ENCODE measurements around the gene ARHGAP15.

The ARHGAP15 gene

GRCh38 chr2:143144813-143145455, 15.7 kb downstream of the ARHGAP15 start:
- DNase-seq (ENCODE audit: low read depth): no peak

GRCh38 chr2:143146366-143146765, 17.1 kb downstream of the ARHGAP15 start:
- no peak for DNase-seq (ENCODE audit: low read depth)

DNA sequence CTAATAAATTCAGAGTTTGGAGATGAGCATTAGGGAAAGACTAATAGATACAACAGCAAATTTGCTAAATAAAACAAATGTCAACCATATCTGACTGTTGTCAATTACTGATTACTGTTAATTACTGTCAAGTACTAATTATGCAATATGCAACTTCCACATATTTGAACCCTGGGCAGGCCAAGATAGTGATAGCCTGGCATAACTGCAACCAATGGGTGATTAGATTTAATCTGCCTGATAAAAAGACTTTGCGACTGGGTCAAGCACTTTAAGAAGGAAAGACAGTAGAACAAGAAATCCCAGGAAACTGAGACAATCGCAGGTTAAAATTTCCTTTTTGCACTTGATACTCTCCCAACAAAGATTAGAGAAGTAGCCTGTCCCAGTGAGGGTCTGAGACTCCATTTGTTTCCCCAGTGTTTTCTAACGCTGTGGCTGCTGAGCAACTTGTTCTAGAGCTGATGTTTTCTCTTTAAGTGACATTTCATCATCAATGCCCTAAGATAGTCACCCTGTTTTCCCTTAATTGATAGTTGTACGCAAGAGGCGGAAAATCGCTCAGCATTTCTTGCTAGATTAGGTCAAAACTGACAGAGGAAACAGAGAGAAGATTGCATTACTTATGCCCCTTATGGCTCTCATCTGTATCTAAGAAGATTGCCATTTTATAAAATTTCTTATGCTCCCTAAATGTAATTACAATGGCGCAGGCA, 17.8 kb downstream of the ARHGAP15 start:
- DNase-seq (ENCODE audit: low read depth): no peak

GRCh38 chr2:143148011-143148410, 18.8 kb downstream of the ARHGAP15 start:
- DNase-seq (ENCODE audit: low read depth): no peak

- no peak for DNase-seq (ENCODE audit: low read depth)
Measured at GRCh38 chr2:143148757-143149156, 19.5 kb downstream of the ARHGAP15 start.

DNA sequence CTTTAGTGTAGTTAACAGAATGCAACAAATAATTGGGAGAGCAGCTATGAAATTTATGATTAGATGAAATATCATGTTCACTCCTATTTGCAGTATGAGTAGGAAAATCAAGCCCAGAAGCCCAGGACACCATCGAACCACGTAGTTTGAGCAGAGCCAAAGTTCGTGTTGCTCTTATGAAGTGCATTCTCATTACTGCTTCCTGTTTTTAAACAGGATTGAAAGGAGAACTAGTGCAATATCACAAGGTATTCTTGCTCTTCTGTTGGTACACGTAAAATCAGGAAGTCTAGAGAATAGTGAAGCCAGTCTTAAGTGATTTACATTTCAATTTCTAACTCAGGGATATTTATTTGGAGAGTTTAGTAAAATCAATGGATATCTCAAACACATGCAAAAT, 21.1 kb downstream of the ARHGAP15 start:
- DNase-seq (ENCODE audit: low read depth): no peak

GRCh38 chr2:143151111-143151752, 22.0 kb downstream of the ARHGAP15 start:
- DNase-seq (ENCODE audit: low read depth): no peak

- no peak for DNase-seq (ENCODE audit: low read depth)
Measured at GRCh38 chr2:143152219-143152618, 23.0 kb downstream of the ARHGAP15 start.

- no peak for DNase-seq (ENCODE audit: low read depth)
Measured at GRCh38 chr2:143152637-143153036, 23.4 kb downstream of the ARHGAP15 start.

DNA sequence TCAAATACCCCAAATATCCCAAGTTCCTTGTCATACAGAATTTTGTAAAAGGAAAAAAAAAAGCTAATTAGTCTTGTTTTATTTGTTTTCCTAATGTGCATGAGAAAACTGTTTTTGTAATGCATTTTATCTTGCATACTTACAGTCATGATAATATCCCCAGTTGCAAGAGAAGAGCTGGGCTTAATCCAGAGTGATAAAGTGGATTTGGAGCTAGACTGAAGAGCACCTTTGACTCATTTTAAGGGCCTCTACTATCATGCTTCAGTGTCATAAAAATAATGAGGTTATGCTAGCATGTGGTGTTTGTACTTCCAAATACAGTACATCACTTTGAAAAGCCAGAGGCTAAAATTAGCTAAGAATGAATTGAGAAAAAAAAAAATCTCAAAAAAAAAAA, 26.4 kb downstream of the ARHGAP15 start:
- DNase-seq (ENCODE audit: low read depth): no peak

GRCh38 chr2:143157001-143157400, 27.8 kb downstream of the ARHGAP15 start:
- DNase-seq (ENCODE audit: low read depth): no peak

DNA sequence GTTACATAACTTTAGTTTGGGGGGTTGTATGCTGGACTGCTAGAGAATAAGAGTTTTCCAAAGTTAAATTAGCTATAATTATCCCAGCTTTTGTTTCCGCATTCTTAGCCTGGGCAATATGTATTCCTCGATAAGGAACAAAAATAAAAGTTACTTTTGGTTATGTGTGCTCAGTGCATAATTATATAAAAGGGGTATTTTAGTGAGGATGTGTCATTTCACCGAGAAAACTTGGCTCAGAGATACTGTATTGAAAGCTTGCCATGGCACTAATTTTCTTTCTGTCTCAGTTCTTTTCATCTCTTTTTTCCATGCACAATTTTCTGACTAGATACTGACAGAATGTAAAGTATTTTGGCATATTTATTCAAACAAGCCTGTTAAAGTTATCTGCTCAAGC, 28.2 kb downstream of the ARHGAP15 start:
- no peak for DNase-seq (ENCODE audit: low read depth)

GRCh38 chr2:143158098-143158497, 28.9 kb downstream of the ARHGAP15 start:
- no peak for DNase-seq (ENCODE audit: low read depth)

- DNase-seq (ENCODE audit: low read depth): no peak
Measured at GRCh38 chr2:143158551-143159485, 29.6 kb downstream of the ARHGAP15 start.

GRCh38 chr2:143159486-143159840, 30.2 kb downstream of the ARHGAP15 start:
- DNase-seq (ENCODE audit: low read depth): no peak

DNA sequence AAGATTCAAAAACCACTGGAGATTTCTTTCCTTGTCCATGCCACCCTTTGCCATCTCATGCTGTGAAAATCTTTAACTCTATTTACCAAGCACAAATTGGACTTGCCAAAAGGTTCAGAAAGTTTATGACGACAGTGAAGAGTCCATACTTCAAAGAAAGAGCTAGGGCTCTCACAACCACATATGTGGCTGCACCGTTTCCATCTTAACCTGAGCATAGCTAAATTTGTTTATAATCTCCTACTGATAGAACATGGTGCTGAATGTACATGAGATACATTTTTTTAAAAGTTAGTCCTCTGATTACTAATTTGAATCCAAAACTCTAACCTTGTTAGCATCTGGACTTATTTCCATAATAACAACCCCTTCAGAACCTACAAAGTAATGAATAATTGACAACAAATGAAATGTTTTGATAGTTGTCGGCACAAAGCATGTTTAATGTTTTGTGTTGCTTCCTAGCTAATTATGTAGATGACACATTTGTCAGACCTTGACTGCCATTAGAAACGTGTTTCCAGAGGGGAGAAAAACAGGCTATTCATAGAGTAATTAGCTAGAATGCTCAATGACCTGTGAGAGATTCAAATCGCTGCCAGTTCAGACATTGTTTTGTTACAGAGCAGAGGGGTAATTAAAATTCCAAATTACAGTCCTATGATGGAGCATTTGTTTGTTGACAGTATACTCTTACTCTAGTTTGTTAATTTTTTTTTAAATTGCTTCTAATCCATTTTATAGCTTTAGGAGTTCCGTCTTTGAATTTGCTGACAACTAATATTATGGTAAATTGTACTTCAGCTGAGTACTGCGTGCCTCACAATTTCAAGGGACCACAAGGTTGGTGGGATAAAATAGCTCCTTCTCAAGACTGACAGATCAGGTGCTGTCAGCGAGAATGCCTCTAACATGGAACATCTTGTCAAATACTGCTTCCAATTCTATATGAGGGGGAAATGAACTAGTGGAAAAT, 31.8 kb downstream of the ARHGAP15 start:
- DNase-seq (ENCODE audit: low read depth): no peak

DNA sequence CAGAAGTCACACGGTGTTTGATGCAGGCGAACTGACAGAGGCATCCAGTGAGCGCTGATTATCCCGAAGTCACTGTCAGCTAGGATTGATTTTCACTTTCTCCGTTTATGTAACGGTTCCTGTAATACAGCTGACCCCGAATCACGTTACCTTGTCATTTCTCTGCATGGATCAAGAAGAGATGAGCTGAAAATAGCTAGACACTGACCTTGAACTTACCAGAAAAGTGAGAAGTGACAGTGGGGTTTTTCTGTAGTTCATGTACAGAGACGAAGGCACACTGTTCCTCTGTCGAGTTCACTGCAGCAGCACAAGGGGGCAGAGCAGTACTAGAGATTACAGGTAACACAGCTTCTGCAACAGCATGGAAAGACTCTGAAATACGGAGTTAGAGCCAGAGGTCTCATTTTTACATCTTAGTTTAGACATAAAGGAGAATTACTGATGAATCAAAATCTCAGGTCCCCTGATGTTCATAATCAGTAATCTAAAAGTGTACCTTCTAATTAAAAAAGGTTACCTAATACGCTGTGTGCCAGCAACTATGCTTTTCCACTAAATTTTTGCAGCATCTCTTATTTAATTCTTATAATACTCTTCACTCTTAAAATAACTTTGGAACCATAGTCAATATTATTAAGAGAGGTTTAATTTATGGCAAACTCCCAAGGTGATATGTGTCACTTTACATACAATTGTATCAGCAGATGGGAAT, 33.1 kb downstream of the ARHGAP15 start:
- DNase-seq (ENCODE audit: low read depth): peak; percentile 29

DNA sequence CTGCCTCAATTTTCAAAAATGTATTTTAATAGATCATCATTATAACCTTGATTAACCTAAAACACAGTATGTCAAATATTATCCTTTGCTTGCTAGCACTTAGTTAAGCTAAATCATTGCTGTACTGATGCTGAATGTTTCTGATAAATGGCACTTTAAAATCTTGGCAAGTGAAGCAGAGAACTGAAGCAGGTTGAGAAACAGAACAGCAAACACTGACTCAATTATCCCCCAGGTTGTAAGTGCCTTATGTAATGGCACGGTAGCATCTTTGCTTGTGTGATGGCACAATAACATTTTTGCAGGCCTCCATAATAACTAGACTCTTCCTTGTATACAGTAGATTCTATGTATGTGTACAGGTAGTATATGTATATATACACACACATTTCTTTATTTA, 33.8 kb downstream of the ARHGAP15 start:
- DNase-seq (ENCODE audit: low read depth): no peak

DNA sequence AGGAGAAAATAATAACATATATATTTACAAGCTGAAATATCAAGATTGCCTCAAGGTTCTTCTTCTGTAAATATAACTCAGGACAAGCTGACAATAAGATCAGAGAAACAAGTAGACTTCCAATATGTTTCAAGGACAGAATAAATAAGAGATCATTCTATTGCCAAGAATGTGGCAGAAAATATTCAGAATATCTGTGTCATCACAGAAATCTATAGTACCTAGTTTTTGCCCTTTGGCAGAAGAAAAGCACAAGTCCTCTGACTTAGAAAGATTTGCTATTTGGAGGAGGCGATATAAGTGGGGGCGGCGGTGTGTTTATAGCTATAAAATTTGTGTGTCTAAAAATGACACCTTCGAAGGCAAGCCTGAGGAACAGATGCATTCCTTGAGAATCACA, 34.3 kb downstream of the ARHGAP15 start:
- no peak for DNase-seq (ENCODE audit: low read depth)

DNA sequence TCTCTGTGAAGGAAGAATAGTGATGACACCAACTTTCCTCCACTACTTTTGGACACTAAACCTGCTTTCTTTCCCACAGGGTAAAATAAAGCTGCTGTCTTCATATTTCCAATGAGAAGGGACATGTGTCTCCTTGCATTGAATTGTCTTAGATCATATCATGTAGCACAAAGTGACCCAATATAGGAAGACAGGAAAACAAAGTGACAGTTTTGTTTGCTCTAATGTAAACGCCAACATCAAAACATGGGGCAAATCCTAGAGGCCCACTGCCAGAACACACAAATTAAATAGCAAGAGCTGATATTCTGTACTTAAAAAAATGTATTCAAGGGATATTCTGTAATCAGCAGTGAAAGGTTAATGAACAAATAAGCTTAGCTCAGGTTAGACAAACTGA, 36.1 kb downstream of the ARHGAP15 start:
- no peak for DNase-seq (ENCODE audit: low read depth)

GRCh38 chr2:143169105-143169504, 39.9 kb downstream of the ARHGAP15 start:
- DNase-seq (ENCODE audit: low read depth): no peak
